Lower lobe of right lung (tissue), 2 donors: Measurements from ENCODE around the gene IQCK. TPM values are rescaled to one million over a fixed set of nuclear protein-coding genes. Genes with fewer than 3 reads are reported as not detected.

Source experiments
- ATAC-seq, 2 donors: fragments of 200-7000 bp; cut with Tn5 transposase; one replicate each; pipeline ENCODE4 v1.9.1; 2020 to 2022; ENCODE audit warnings: mild to moderate bottlenecking in 2 of 2, moderate library complexity in 2 of 2
- DNase-seq: peaks from one replicate; pipeline ENCODE4 v3.0.0-alpha.2; 2020
- H3K27ac ChIP-seq: fragments of 200-600 bp; one replicate; pipeline ENCODE4 v1.8.0; 2022
- H3K27me3 ChIP-seq: fragments of 200-600 bp; one replicate; pipeline ENCODE4 v1.8.0; 2022; ENCODE audit warnings: low read depth
- H3K36me3 ChIP-seq: fragments of 200-600 bp; one replicate; pipeline ENCODE4 v1.8.0; 2022; ENCODE audit warnings: mild to moderate bottlenecking
- H3K4me1 ChIP-seq: fragments of 200-600 bp; one replicate; pipeline ENCODE4 v1.8.0; 2022
- H3K4me3 ChIP-seq: fragments of 200-600 bp; one replicate; pipeline ENCODE4 v1.8.0; 2022; ENCODE audit warnings: mild to moderate bottlenecking
- H3K9me3 ChIP-seq: fragments of 200-600 bp; one replicate; pipeline ENCODE4 v1.8.0; 2022
- CTCF ChIP-seq: fragments of 200-600 bp; IDR thresholded peaks from one replicate; pipeline ENCODE4 v1.8.0; 2022; ENCODE audit warnings: antibody characterized with exemption, mild to moderate bottlenecking
- intact Hi-C: fragments of 100-400 bp; cut with DNase I; formaldehyde crosslinking; loops from one replicate; pipeline ENCODE4 v1.11.0; 2022
- total RNA-seq: library from RNA; stranded (reverse); fragmentation: NEBNext Ultra II Directional; extraction: Animal tissue kit (Norgen Biotek cat#: 25700); gene quantifications from one replicate; pipeline ENCODE4 v1.2.1, GENCODE V29; 2021
- donor health status: DM: no; HTN: yes; CAD: no; lungs with severe emphysema.

IQCK gene
- total RNA-seq, 1 donor from 2014 or later: 14.1 TPM

DNA sequence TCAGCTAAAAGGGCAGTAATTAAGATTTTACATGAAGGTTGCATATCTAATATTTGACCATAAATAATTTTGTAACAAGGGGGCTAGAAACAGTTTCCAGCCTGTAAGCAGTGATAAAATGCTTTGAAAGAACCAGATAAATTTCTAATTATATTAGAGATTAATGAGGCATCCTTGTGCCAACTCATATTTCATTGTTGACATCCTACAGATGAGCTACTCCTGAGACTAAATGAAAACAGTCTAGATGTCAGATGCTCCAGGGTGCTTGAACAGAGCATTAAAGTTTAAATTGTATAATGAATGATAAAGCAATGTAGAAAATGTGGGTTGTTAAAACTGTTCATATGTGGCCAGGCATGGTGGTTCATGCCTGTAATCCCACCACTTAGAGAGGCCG lies 23.3 kb downstream of the IQCK start:
- Histone ChIP-seq H3K36me3 (peaks cover 3% of the 10 kb centered on the region), H3K4me3 (no peak overlapping the region), H3K4me1 (no peaks in the 10 kb centered on the region), H3K27me3 (no peaks in the 10 kb centered on the region), H3K9me3 (no peaks in the 10 kb centered on the region), H3K27ac (no peak overlapping the region)
- ATAC-seq (no peak), DNase-seq (no peak)
- TF ChIP-seq CTCF: no peak
- intact Hi-C loops: no loop called here

DNA sequence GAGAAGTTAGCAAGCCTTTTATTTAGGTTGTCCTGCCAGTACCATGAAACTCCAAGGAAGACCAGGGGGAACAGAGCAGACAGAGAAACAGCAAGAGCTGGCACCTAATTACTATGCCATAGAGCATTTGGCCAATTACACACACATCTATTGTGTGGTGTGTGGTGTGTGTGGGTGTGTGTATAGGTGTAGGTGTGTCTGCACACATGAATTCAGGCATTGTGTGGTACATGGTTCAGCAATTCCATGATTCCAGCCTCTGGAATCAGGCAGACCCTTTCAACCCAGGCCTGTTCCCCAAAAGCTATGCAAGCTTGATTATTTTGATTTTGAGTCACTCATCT lies 25.7 kb downstream of the IQCK start:
- no peak overlapping the region for H3K27ac ChIP-seq
- TF ChIP-seq CTCF: no peak
- H3K4me1 ChIP-seq: no peaks in the 10 kb centered on the region
- H3K4me3 ChIP-seq: no peak overlapping the region
- H3K36me3 ChIP-seq: peaks cover 3% of the 10 kb centered on the region
- no peaks in the 10 kb centered on the region for H3K9me3 ChIP-seq
- no peak for DNase-seq
- ATAC-seq: no peak
- intact Hi-C loops: no loop called here
- H3K27me3 ChIP-seq: no peaks in the 10 kb centered on the region

DNA sequence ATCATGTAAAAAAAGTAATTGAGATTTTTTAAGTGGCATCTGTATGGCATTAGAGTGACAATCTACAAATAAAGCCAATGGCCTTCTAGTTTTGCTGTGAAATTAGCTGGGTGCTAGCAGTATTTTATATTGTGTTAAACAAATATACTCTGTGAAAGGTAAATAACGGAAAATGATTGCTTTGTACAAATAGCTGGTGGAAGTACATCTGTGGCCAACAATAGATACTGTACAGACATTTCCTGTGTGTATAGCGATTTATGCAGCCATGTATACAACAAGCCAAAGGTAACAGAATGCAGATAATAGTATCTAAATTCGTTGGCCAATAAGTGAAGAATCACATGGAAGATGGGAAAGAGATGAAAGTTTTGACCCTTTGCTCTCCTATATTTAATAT lies 26.6 kb downstream of the IQCK start:
- no peak for ATAC-seq
- Histone ChIP-seq H3K36me3 (peaks cover 3% of the 10 kb centered on the region), H3K4me1 (no peaks in the 10 kb centered on the region), H3K27ac (no peak overlapping the region), H3K9me3 (no peaks in the 10 kb centered on the region), H3K27me3 (no peaks in the 10 kb centered on the region), H3K4me3 (no peak overlapping the region)
- TF ChIP-seq CTCF: no peak
- intact Hi-C loops: no loop called here
- no peak for DNase-seq

DNA sequence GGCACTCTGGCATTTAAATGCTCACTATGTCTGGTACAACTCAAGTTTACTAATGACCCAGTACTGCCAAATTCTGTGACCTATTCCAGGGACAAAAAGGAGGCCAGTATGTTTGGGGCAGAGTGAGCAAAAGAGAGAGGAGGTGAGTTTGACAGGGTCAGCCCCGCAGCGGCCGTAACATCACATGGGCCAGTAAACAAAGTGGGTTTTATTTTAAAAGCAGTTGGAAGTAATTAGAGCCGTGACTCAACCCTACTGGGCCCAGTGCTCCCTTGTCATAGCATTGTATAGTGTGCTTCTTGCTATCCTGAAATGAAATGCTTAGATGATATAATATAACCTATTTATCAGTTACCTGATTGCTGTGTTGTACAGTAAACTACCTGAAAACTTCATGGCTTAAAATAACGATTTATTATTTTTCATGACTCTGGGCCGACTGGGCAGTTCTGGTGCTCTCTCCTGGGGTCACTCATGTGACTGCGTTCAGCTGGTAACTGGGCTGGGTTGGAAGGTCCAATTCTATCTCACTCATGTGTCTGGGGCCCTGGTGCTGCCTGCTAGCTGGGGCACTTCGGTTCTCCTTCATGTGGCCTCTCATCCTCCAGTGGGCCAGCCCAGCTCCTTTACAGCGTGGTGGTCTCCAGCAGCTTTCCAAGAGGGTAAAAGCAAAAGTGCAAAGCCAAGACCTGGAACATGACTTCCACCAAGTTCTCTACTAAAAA lies 27.4 kb downstream of the IQCK start:
- no peak overlapping the region for H3K4me3 ChIP-seq
- DNase-seq (no peak), ATAC-seq (no peak)
- H3K9me3 ChIP-seq: no peaks in the 10 kb centered on the region
- peaks cover 3% of the 10 kb centered on the region for H3K36me3 ChIP-seq
- no peak for TF ChIP-seq CTCF
- no peaks in the 10 kb centered on the region for H3K27me3 ChIP-seq
- H3K27ac ChIP-seq: no peak overlapping the region
- H3K4me1 ChIP-seq: no peaks in the 10 kb centered on the region
- intact Hi-C loops: no loop called here

GRCh38 chr16:19746561-19746960 lies 28.5 kb downstream of the IQCK start:
- no peak overlapping the region for H3K27ac ChIP-seq
- TF ChIP-seq CTCF: no peak
- H3K4me1 ChIP-seq: no peaks in the 10 kb centered on the region
- DNase-seq (no peak), ATAC-seq (no peak)
- H3K9me3 ChIP-seq: no peaks in the 10 kb centered on the region
- no peaks in the 10 kb centered on the region for H3K36me3 ChIP-seq
- intact Hi-C loops: no loop called here
- H3K4me3 ChIP-seq: no peak overlapping the region
- H3K27me3 ChIP-seq: no peaks in the 10 kb centered on the region
